ENCODE results near the gene CGREF1. TPM values are rescaled to one million over a fixed set of nuclear protein-coding genes. Genes with fewer than 3 reads are reported as not detected.

CGREF1 gene
- polyA plus RNA-seq, 1 donor from 2014 or later = 24.5 TPM

GRCh38 chr2:27067385-27067784 lies 51.5 kb downstream of the CGREF1 start:
- no peak for TF ChIP-seq POLR2AphosphoS5 (IDR thresholded peaks at IDR 0.05)
- TF ChIP-seq TAF1 (IDR thresholded peaks at IDR 0.05; ENCODE audit: low read depth) = no peak
- TF ChIP-seq, protein P1, sequence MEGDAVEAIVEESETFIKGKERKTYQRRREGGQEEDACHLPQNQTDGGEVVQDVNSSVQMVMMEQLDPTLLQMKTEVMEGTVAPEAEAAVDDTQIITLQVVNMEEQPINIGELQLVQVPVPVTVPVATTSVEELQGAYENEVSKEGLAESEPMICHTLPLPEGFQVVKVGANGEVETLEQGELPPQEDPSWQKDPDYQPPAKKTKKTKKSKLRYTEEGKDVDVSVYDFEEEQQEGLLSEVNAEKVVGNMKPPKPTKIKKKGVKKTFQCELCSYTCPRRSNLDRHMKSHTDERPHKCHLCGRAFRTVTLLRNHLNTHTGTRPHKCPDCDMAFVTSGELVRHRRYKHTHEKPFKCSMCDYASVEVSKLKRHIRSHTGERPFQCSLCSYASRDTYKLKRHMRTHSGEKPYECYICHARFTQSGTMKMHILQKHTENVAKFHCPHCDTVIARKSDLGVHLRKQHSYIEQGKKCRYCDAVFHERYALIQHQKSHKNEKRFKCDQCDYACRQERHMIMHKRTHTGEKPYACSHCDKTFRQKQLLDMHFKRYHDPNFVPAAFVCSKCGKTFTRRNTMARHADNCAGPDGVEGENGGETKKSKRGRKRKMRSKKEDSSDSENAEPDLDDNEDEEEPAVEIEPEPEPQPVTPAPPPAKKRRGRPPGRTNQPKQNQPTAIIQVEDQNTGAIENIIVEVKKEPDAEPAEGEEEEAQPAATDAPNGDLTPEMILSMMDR (IDR thresholded peaks at IDR 0.05; ENCODE audit: poor library complexity, severe bottlenecking) = no peak
- no peak for TF ChIP-seq EP300 (conservative IDR thresholded peaks at IDR 0.05; ENCODE audit: poor library complexity, severe bottlenecking)
- TF ChIP-seq MXI1 (conservative IDR thresholded peaks at IDR 0.05; ENCODE audit: poor library complexity, severe bottlenecking) = no peak
- no peak for TF ChIP-seq EZH2 (IDR thresholded peaks at IDR 0.05; ENCODE audit: borderline replicate concordance, insufficient read depth, low read length, poor library complexity, severe bottlenecking)
- no peak for TF ChIP-seq SMC3 (conservative IDR thresholded peaks at IDR 0.05; ENCODE audit: poor library complexity)
- TF ChIP-seq REST (IDR thresholded peaks at IDR 0.05; ENCODE audit: borderline replicate concordance) = no peak
- TF ChIP-seq RAD21 (conservative IDR thresholded peaks at IDR 0.05) = no peak
- Histone ChIP-seq H3K36me3 (ENCODE audit: insufficient read depth, low read length) (no peaks in the 10 kb centered on the region), H3K9me2 (ENCODE audit: insufficient read depth, low read length) (no peaks in the 10 kb centered on the region), H2AFZ (ENCODE audit: low read depth, low read length) (no peak overlapping the region), H3K4me3 (ENCODE audit: low read length) (no peak overlapping the region), H3F3A (ENCODE audit: insufficient read depth, low read length, poor library complexity, severe bottlenecking) (no peaks in the 10 kb centered on the region), H3K27me3 (ENCODE audit: insufficient read depth, low read depth, low read length) (no peaks in the 10 kb centered on the region), H4K20me1 (ENCODE audit: insufficient read depth) (no peaks in the 10 kb centered on the region), H3K9me3 (ENCODE audit: low read length) (no peaks in the 10 kb centered on the region), H3K27ac (ENCODE audit: low read length) (no peak overlapping the region), H3K4me2 (ENCODE audit: low read length) (no peak overlapping the region), H3K9ac (ENCODE audit: low read length) (no peak overlapping the region), H3K79me2 (replicated peaks; ENCODE audit: insufficient read depth, low read length) (peaks cover 23% of the 10 kb centered on the region)

GRCh38 chr2:27065128-27065527 lies 53.8 kb downstream of the CGREF1 start:
- Histone ChIP-seq H2AFZ (ENCODE audit: low read depth, low read length) (no peak overlapping the region), H3K9me3 (ENCODE audit: low read length) (no peaks in the 10 kb centered on the region), H3K27me3 (ENCODE audit: insufficient read depth, low read depth, low read length) (no peaks in the 10 kb centered on the region), H3F3A (ENCODE audit: insufficient read depth, low read length, poor library complexity, severe bottlenecking) (no peaks in the 10 kb centered on the region), H3K79me2 (replicated peaks; ENCODE audit: insufficient read depth, low read length) (peaks cover 11% of the 10 kb centered on the region), H3K4me3 (ENCODE audit: low read length) (no peak overlapping the region), H3K4me2 (ENCODE audit: low read length) (no peak overlapping the region), H4K20me1 (ENCODE audit: insufficient read depth) (no peaks in the 10 kb centered on the region), H3K9ac (ENCODE audit: low read length) (no peak overlapping the region), H3K9me2 (ENCODE audit: insufficient read depth, low read length) (no peaks in the 10 kb centered on the region), H3K36me3 (ENCODE audit: insufficient read depth, low read length) (no peaks in the 10 kb centered on the region), H3K27ac (ENCODE audit: low read length) (no peak overlapping the region)
- no peak for TF ChIP-seq POLR2AphosphoS5 (IDR thresholded peaks at IDR 0.05)
- TF ChIP-seq RAD21 (conservative IDR thresholded peaks at IDR 0.05) = no peak
- TF ChIP-seq REST (IDR thresholded peaks at IDR 0.05; ENCODE audit: borderline replicate concordance) = no peak
- no peak for TF ChIP-seq SMC3 (conservative IDR thresholded peaks at IDR 0.05; ENCODE audit: poor library complexity)
- no peak for TF ChIP-seq EP300 (conservative IDR thresholded peaks at IDR 0.05; ENCODE audit: poor library complexity, severe bottlenecking)
- no peak for TF ChIP-seq TAF1 (IDR thresholded peaks at IDR 0.05; ENCODE audit: low read depth)
- TF ChIP-seq MXI1 (conservative IDR thresholded peaks at IDR 0.05; ENCODE audit: poor library complexity, severe bottlenecking) = no peak
- no peak for TF ChIP-seq EZH2 (IDR thresholded peaks at IDR 0.05; ENCODE audit: borderline replicate concordance, insufficient read depth, low read length, poor library complexity, severe bottlenecking)
- TF ChIP-seq, protein P1 (IDR thresholded peaks at IDR 0.05; ENCODE audit: poor library complexity, severe bottlenecking) = no peak
